WTC11 (cell line): ENCODE results near the gene CD28. TPM values are rescaled to one million over a fixed set of nuclear protein-coding genes. Genes with fewer than 3 reads are reported as not detected.

Experiments used
- ATAC-seq: fragments of 200-7000 bp; cut with Tn5 transposase; 2 replicates; pipeline ENCODE4 v1.10.0; 2021; ENCODE audit warnings: mild to moderate bottlenecking, moderate library complexity
- CTCF ChIA-PET: fragments of 300-600 bp; sonication (Branson Sonifier 250); formaldehyde crosslinking; loops from one replicate; lab custom pipeline; 2021; ENCODE audit warnings: antibody characterized with exemption; lab: Charles Lee
- POLR2A ChIA-PET: fragments of 350-600 bp; sonication (Branson Sonifier 250); formaldehyde crosslinking; loops from one replicate; lab custom pipeline; 2021; ENCODE audit warnings: antibody characterized with exemption; lab: Charles Lee
- DNase-seq: peaks from one replicate; pipeline ENCODE4 v3.0.0; 2021; ENCODE audit warnings: low spot score
- H3K27ac Mint-ChIP-seq: 2 replicates; pipeline ENCODE4 v1.8.0; 2021; ENCODE audit warnings: mixed read lengths
- H3K27me3 Mint-ChIP-seq: 2 replicates; pipeline ENCODE4 v1.8.0; 2021; ENCODE audit warnings: low read depth, mild to moderate bottlenecking, moderate library complexity, mixed read lengths
- H3K36me3 Mint-ChIP-seq: 2 replicates; pipeline ENCODE4 v1.8.0; 2021; ENCODE audit warnings: mixed read lengths
- H3K4me1 Mint-ChIP-seq: 2 replicates; pipeline ENCODE4 v1.8.0; 2022; ENCODE audit warnings: mixed read lengths
- H3K4me3 Mint-ChIP-seq: 2 replicates; pipeline ENCODE4 v1.8.0; 2021; ENCODE audit warnings: mild to moderate bottlenecking, moderate library complexity, mixed read lengths
- H3K9me3 Mint-ChIP-seq: 2 replicates; pipeline ENCODE4 v1.8.0; 2021; ENCODE audit warnings: mixed read lengths
- ATF1 ChIP-seq: sonication (generic); formaldehyde crosslinking; IDR thresholded peaks from 2 replicates; pipeline ENCODE4 v1.8.1; 2023; ENCODE audit warnings: mild to moderate bottlenecking, moderate library complexity, missing genetic modification reagents
- ATF2 ChIP-seq: sonication (generic); formaldehyde crosslinking; IDR thresholded peaks from 2 replicates; pipeline ENCODE4 v1.8.1; 2022; ENCODE audit warnings: low read depth, missing genetic modification reagents, borderline replicate concordance
- FOXP1 ChIP-seq: sonication (generic); formaldehyde crosslinking; IDR thresholded peaks from 2 replicates; pipeline ENCODE4 v1.8.0; 2022; ENCODE audit warnings: missing genetic modification reagents, mild to moderate bottlenecking, moderate library complexity, borderline replicate concordance
- JUN ChIP-seq: sonication (generic); formaldehyde crosslinking; IDR thresholded peaks from 2 replicates; pipeline ENCODE4 v1.8.0; 2023; ENCODE audit warnings: mild to moderate bottlenecking, missing genetic modification reagents
- NFE2L1 ChIP-seq: sonication (generic); formaldehyde crosslinking; IDR thresholded peaks from 2 replicates; pipeline ENCODE4 v1.8.1; 2023; ENCODE audit warnings: missing genetic modification reagents
- STAT6 ChIP-seq: sonication (generic); formaldehyde crosslinking; conservative IDR thresholded peaks from 2 replicates; pipeline ENCODE4 v1.8.1; 2023; ENCODE audit warnings: mild to moderate bottlenecking, low read depth, missing genetic modification reagents, moderate library complexity
- TEAD1 ChIP-seq: sonication (generic); formaldehyde crosslinking; IDR thresholded peaks from 2 replicates; pipeline ENCODE4 v1.8.0; 2022; ENCODE audit warnings: mild to moderate bottlenecking, missing genetic modification reagents
- ZBTB43 ChIP-seq: sonication (generic); formaldehyde crosslinking; IDR thresholded peaks from 2 replicates; pipeline ENCODE4 v1.8.1; 2023; ENCODE audit warnings: mild to moderate bottlenecking, missing genetic modification reagents
- ZNF121 ChIP-seq: sonication (generic); formaldehyde crosslinking; IDR thresholded peaks from 2 replicates; pipeline ENCODE4 v1.8.0; 2023; ENCODE audit warnings: missing genetic modification reagents
- ZSCAN18 ChIP-seq: fragments of 250-450 bp; sonication (Bioruptor Pico); IDR thresholded peaks from 2 replicates; pipeline ENCODE4 v2.1.2; 2022; ENCODE audit warnings: mild to moderate bottlenecking, moderate library complexity
- total RNA-seq: library from RNA; stranded (reverse); gene quantifications from 3 replicates; pipeline ENCODE4 v1.2.3, GENCODE V29; 2021
- TF ChIP-seq, protein P1 (sequence below): fragments of 200-600 bp; IDR thresholded peaks from 2 replicates; pipeline ENCODE4 v1.8.0; 2022; ENCODE audit warnings: antibody characterized with exemption
- TF ChIP-seq, protein P2 (sequence below): sonication (generic); formaldehyde crosslinking; IDR thresholded peaks from 2 replicates; pipeline ENCODE4 v1.8.1; 2022; ENCODE audit warnings: mild to moderate bottlenecking, moderate library complexity, missing genetic modification reagents
- TF ChIP-seq, protein P3 (sequence below): fragments of 250-450 bp; sonication (Bioruptor Pico); conservative IDR thresholded peaks from 2 replicates; pipeline ENCODE4 v1.9.0; 2021; ENCODE audit warnings: mild to moderate bottlenecking
- TF ChIP-seq, protein P4 (sequence below): sonication (generic); formaldehyde crosslinking; IDR thresholded peaks from 2 replicates; pipeline ENCODE4 v1.8.1; 2023; ENCODE audit warnings: mild to moderate bottlenecking, moderate library complexity, missing genetic modification reagents
- TF ChIP-seq, protein P5 (sequence below): sonication (generic); formaldehyde crosslinking; IDR thresholded peaks from 2 replicates; pipeline ENCODE4 v1.8.1; 2022; ENCODE audit warnings: low read depth, mild to moderate bottlenecking, moderate library complexity, missing genetic modification reagents, borderline replicate concordance

The CD28 gene
- total RNA-seq, 1 experiment from 2014 or later: 0.11 TPM

GRCh38 chr2:203675086-203675485 is 31.4 kb upstream of the CD28 start (continued):
- TF ChIP-seq, protein P1, sequence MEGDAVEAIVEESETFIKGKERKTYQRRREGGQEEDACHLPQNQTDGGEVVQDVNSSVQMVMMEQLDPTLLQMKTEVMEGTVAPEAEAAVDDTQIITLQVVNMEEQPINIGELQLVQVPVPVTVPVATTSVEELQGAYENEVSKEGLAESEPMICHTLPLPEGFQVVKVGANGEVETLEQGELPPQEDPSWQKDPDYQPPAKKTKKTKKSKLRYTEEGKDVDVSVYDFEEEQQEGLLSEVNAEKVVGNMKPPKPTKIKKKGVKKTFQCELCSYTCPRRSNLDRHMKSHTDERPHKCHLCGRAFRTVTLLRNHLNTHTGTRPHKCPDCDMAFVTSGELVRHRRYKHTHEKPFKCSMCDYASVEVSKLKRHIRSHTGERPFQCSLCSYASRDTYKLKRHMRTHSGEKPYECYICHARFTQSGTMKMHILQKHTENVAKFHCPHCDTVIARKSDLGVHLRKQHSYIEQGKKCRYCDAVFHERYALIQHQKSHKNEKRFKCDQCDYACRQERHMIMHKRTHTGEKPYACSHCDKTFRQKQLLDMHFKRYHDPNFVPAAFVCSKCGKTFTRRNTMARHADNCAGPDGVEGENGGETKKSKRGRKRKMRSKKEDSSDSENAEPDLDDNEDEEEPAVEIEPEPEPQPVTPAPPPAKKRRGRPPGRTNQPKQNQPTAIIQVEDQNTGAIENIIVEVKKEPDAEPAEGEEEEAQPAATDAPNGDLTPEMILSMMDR: no peak
- TF ChIP-seq ATF2 (CRISPR knock-in tag) (no peak), ZNF121 (CRISPR knock-in tag) (no peak)
- TF ChIP-seq, protein P2, sequence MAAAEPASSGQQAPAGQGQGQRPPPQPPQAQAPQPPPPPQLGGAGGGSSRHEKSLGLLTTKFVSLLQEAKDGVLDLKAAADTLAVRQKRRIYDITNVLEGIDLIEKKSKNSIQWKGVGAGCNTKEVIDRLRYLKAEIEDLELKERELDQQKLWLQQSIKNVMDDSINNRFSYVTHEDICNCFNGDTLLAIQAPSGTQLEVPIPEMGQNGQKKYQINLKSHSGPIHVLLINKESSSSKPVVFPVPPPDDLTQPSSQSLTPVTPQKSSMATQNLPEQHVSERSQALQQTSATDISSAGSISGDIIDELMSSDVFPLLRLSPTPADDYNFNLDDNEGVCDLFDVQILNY (CRISPR knock-in tag): no peak

- H3K4me3 Mint-ChIP-seq: no peak overlapping the region
- ATAC-seq (no peak), DNase-seq (no peak)
- ChIA-PET POLR2A (no interaction called here), CTCF (interaction anchor here (0.7 kb wide), 1 partner anchor 137 kb away, joined by 3 read pairs; no protein-coding TSS in a partner anchor)
- H3K27ac Mint-ChIP-seq: no peak overlapping the region
- TF ChIP-seq, protein P3, sequence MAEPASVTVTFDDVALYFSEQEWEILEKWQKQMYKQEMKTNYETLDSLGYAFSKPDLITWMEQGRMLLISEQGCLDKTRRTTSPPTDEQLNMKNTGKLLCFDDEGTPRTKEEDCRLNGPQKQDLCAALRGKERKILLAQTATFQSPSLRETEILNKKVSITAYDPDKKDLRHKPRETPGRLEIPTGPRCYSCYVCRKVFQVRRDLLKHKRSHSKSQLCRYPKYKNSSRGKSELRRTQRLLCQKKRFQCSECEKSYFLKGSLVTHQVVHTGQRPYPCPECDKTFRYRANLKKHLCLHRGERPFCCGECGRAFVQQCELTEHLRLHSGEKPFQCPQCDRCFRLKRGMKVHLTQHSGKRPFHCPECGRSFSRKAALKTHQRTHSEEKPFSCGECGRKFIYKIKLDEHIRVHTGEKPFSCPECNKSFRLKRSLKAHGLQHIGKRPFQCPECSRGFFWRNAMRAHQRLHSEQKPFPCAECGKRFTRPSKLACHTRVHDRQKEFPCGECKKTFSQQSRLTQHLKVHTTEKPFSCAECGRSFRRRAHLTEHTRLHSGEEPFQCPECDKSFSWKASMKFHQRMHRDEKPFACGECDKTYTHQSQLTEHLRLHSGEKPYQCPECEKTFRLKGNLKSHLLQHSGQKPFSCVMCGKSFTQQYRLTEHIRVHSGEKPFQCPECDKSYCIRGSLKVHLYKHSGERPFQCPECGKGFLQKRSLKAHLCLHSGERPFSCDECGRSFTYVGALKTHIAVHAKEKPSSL: no peak
- peaks cover 6% of the 10 kb centered on the region; the same call in 1 of the 2 replicates for H3K27me3 Mint-ChIP-seq
- no peaks in the 10 kb centered on the region for H3K36me3 Mint-ChIP-seq
- H3K4me1 Mint-ChIP-seq: no peaks in the 10 kb centered on the region
- H3K9me3 Mint-ChIP-seq: no peaks in the 10 kb centered on the region
Observed at GRCh38 chr2:203678971-203679370, 27.5 kb upstream of the CD28 start.

- Mint-ChIP-seq H3K36me3 (no peaks in the 10 kb centered on the region), H3K9me3 (no peaks in the 10 kb centered on the region), H3K4me3 (no peak overlapping the region), H3K27ac (no peak overlapping the region), H3K4me1 (no peaks in the 10 kb centered on the region), H3K27me3 (peaks cover 6% of the 10 kb centered on the region; the same call in 1 of the 2 replicates)
- ChIA-PET CTCF (interaction anchor here (0.6 to 0.7 kb wide), 3 partner anchors 13 to 136 kb away, joined by 3 to 4 read pairs (median 3); no protein-coding TSS in a partner anchor), POLR2A (interaction anchor here (0.5 kb wide), 1 partner anchor 8 kb away, joined by 4 read pairs; no protein-coding TSS in a partner anchor)
- ATAC-seq: no peak
- no peak for DNase-seq
- no peak for TF ChIP-seq JUN (CRISPR knock-in tag)
- TF ChIP-seq, protein P4, sequence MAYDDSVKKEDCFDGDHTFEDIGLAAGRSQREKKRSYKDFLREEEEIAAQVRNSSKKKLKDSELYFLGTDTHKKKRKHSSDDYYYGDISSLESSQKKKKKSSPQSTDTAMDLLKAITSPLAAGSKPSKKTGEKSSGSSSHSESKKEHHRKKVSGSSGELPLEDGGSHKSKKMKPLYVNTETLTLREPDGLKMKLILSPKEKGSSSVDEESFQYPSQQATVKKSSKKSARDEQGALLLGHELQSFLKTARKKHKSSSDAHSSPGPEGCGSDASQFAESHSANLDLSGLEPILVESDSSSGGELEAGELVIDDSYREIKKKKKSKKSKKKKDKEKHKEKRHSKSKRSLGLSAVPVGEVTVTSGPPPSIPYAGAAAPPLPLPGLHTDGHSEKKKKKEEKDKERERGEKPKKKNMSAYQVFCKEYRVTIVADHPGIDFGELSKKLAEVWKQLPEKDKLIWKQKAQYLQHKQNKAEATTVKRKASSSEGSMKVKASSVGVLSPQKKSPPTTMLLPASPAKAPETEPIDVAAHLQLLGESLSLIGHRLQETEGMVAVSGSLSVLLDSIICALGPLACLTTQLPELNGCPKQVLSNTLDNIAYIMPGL (CRISPR knock-in tag): no peak
- TF ChIP-seq TEAD1 (CRISPR knock-in tag): no peak
- no peak for TF ChIP-seq ZBTB43 (CRISPR knock-in tag)
- TF ChIP-seq NFE2L1 (CRISPR knock-in tag): no peak
- no peak for TF ChIP-seq ATF1
- TF ChIP-seq, protein P5, sequence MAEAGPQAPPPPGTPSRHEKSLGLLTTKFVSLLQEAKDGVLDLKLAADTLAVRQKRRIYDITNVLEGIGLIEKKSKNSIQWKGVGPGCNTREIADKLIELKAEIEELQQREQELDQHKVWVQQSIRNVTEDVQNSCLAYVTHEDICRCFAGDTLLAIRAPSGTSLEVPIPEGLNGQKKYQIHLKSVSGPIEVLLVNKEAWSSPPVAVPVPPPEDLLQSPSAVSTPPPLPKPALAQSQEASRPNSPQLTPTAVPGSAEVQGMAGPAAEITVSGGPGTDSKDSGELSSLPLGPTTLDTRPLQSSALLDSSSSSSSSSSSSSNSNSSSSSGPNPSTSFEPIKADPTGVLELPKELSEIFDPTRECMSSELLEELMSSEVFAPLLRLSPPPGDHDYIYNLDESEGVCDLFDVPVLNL (CRISPR knock-in tag): no peak
- TF ChIP-seq STAT6 (CRISPR knock-in tag): no peak
- TF ChIP-seq FOXP1 (CRISPR knock-in tag): no peak
- no peak for TF ChIP-seq ZSCAN18 (CRISPR knock-in tag)
Observed at GRCh38 chr2:203679401-203679800, 27.0 kb upstream of the CD28 start.
